WTC11 (cell line): ENCODE measurements around the gene NYAP1. TPM values are rescaled to one million over a fixed set of nuclear protein-coding genes. Genes with fewer than 3 reads are reported as not detected.

Experiments used
- ATAC-seq: fragments of 200-7000 bp; cut with Tn5 transposase; 2 replicates; pipeline ENCODE4 v1.10.0; 2021; ENCODE audit warnings: mild to moderate bottlenecking, moderate library complexity
- CTCF ChIA-PET: fragments of 300-600 bp; sonication (Branson Sonifier 250); formaldehyde crosslinking; loops from one replicate; lab custom pipeline; 2021; ENCODE audit warnings: antibody characterized with exemption; lab: Charles Lee
- POLR2A ChIA-PET: fragments of 350-600 bp; sonication (Branson Sonifier 250); formaldehyde crosslinking; loops from one replicate; lab custom pipeline; 2021; ENCODE audit warnings: antibody characterized with exemption; lab: Charles Lee
- DNase-seq: peaks from one replicate; pipeline ENCODE4 v3.0.0; 2021; ENCODE audit warnings: low spot score
- H3K27ac Mint-ChIP-seq: 2 replicates; pipeline ENCODE4 v1.8.0; 2021; ENCODE audit warnings: mixed read lengths
- H3K27me3 Mint-ChIP-seq: 2 replicates; pipeline ENCODE4 v1.8.0; 2021; ENCODE audit warnings: low read depth, mild to moderate bottlenecking, moderate library complexity, mixed read lengths
- H3K36me3 Mint-ChIP-seq: 2 replicates; pipeline ENCODE4 v1.8.0; 2021; ENCODE audit warnings: mixed read lengths
- H3K4me1 Mint-ChIP-seq: 2 replicates; pipeline ENCODE4 v1.8.0; 2022; ENCODE audit warnings: mixed read lengths
- H3K4me3 Mint-ChIP-seq: 2 replicates; pipeline ENCODE4 v1.8.0; 2021; ENCODE audit warnings: mild to moderate bottlenecking, moderate library complexity, mixed read lengths
- H3K9me3 Mint-ChIP-seq: 2 replicates; pipeline ENCODE4 v1.8.0; 2021; ENCODE audit warnings: mixed read lengths
- ATF1 ChIP-seq: sonication (generic); formaldehyde crosslinking; IDR thresholded peaks from 2 replicates; pipeline ENCODE4 v1.8.1; 2023; ENCODE audit warnings: mild to moderate bottlenecking, moderate library complexity, missing genetic modification reagents
- CREB1 ChIP-seq: sonication (generic); formaldehyde crosslinking; IDR thresholded peaks from 2 replicates; pipeline ENCODE4 v1.8.0; 2023; ENCODE audit warnings: mild to moderate bottlenecking, missing genetic modification reagents
- FOXK1 ChIP-seq: sonication (generic); formaldehyde crosslinking; IDR thresholded peaks from 2 replicates; pipeline ENCODE4 v1.8.0; 2022; ENCODE audit warnings: mild to moderate bottlenecking, moderate library complexity, missing genetic modification reagents
- GTF2I ChIP-seq: fragments of 250-450 bp; sonication (Bioruptor Pico); conservative IDR thresholded peaks from 2 replicates; pipeline ENCODE4 v1.4.0; 2021; ENCODE audit warnings: mild to moderate bottlenecking
- JUN ChIP-seq: sonication (generic); formaldehyde crosslinking; IDR thresholded peaks from 2 replicates; pipeline ENCODE4 v1.8.0; 2023; ENCODE audit warnings: mild to moderate bottlenecking, missing genetic modification reagents
- KAT7 ChIP-seq: sonication (generic); formaldehyde crosslinking; IDR thresholded peaks from 2 replicates; pipeline ENCODE4 v1.8.1; 2023; ENCODE audit warnings: missing genetic modification reagents, mild to moderate bottlenecking, borderline replicate concordance
- RORB ChIP-seq: fragments of 250-450 bp; sonication (Bioruptor Pico); IDR thresholded peaks from 2 replicates; pipeline ENCODE4 v1.9.0; 2021; ENCODE audit warnings: mild to moderate bottlenecking
- TCF7 ChIP-seq: sonication (generic); formaldehyde crosslinking; IDR thresholded peaks from 2 replicates; pipeline ENCODE4 v1.8.0; 2022; ENCODE audit warnings: mild to moderate bottlenecking, low read depth, missing genetic modification reagents, moderate library complexity
- ZNF121 ChIP-seq: sonication (generic); formaldehyde crosslinking; IDR thresholded peaks from 2 replicates; pipeline ENCODE4 v1.8.0; 2023; ENCODE audit warnings: missing genetic modification reagents
- ZNF219 ChIP-seq: sonication (generic); formaldehyde crosslinking; IDR thresholded peaks from 2 replicates; pipeline ENCODE4 v1.8.0; 2023; ENCODE audit warnings: missing genetic modification reagents, mild to moderate bottlenecking, borderline replicate concordance
- ZNF232 ChIP-seq: sonication (generic); formaldehyde crosslinking; IDR thresholded peaks from 2 replicates; pipeline ENCODE4 v1.8.0; 2022; ENCODE audit warnings: mild to moderate bottlenecking, missing genetic modification reagents
- total RNA-seq: library from RNA; stranded (reverse); gene quantifications from 3 replicates; pipeline ENCODE4 v1.2.3, GENCODE V29; 2021
- TF ChIP-seq, protein P1 (sequence below): sonication (generic); formaldehyde crosslinking; IDR thresholded peaks from 2 replicates; pipeline ENCODE4 v1.8.1; 2023; ENCODE audit warnings: mild to moderate bottlenecking, missing genetic modification reagents, moderate library complexity
- TF ChIP-seq, protein P2 (sequence below): sonication (generic); formaldehyde crosslinking; IDR thresholded peaks from 2 replicates; pipeline ENCODE4 v1.8.0; 2022; ENCODE audit warnings: mild to moderate bottlenecking, missing genetic modification reagents
- TF ChIP-seq, protein P3 (sequence below): sonication (generic); formaldehyde crosslinking; IDR thresholded peaks from 2 replicates; pipeline ENCODE4 v1.8.0; 2022; ENCODE audit warnings: mild to moderate bottlenecking, missing genetic modification reagents
- TF ChIP-seq, protein P4 (sequence below): sonication (generic); formaldehyde crosslinking; IDR thresholded peaks from 2 replicates; pipeline ENCODE4 v1.8.0; 2023; ENCODE audit warnings: missing genetic modification reagents
- TF ChIP-seq, protein P5 (sequence below): sonication (generic); formaldehyde crosslinking; IDR thresholded peaks from 2 replicates; pipeline ENCODE4 v1.8.0; 2022; ENCODE audit warnings: mild to moderate bottlenecking, missing genetic modification reagents
- TF ChIP-seq, protein P6 (sequence below): sonication (generic); formaldehyde crosslinking; IDR thresholded peaks from 2 replicates; pipeline ENCODE4 v1.8.0; 2023; ENCODE audit warnings: missing genetic modification reagents, mild to moderate bottlenecking, borderline replicate concordance
- TF ChIP-seq, protein P7 (sequence below): sonication (generic); formaldehyde crosslinking; conservative IDR thresholded peaks from 2 replicates; pipeline ENCODE4 v1.8.1; 2022; ENCODE audit warnings: mild to moderate bottlenecking, missing genetic modification reagents
- TF ChIP-seq, protein P8 (sequence below): sonication (generic); formaldehyde crosslinking; IDR thresholded peaks from 2 replicates; pipeline ENCODE4 v1.8.1; 2022; ENCODE audit warnings: missing genetic modification reagents, borderline replicate concordance

NYAP1 gene
- total RNA-seq, 1 experiment from 2014 or later, result 6.7 TPM

DNA sequence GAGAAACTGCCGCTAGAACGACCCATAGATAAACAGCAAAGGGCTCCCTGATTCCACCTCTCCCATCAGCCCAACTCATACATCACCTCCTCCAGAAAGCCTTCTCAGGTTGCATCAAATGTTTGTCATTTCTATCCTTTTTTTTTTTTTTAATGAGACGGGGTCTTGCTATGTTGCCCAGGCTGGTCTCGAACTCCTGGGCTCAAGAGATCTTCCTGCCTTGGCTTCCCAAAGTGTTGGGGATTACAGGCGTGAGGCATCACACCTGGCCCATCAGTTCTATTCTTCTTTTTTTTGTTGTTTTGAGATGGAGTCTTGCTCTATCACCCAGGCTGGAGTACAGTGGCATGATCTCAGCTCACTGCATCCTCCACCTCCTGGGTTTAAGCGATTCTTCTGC is 26.7 kb upstream of the NYAP1 start:
- no peak for TF ChIP-seq TCF7
- TF ChIP-seq JUN (CRISPR knock-in tag), result no peak
- TF ChIP-seq, protein P1, sequence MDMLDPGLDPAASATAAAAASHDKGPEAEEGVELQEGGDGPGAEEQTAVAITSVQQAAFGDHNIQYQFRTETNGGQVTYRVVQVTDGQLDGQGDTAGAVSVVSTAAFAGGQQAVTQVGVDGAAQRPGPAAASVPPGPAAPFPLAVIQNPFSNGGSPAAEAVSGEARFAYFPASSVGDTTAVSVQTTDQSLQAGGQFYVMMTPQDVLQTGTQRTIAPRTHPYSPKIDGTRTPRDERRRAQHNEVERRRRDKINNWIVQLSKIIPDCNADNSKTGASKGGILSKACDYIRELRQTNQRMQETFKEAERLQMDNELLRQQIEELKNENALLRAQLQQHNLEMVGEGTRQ (CRISPR knock-in tag), result no peak
- TF ChIP-seq ZNF121 (CRISPR knock-in tag), result peak; percentile 30; the same call in 1 of the 2 replicates
- TF ChIP-seq CREB1 (CRISPR knock-in tag), result no peak
- TF ChIP-seq, protein P2, sequence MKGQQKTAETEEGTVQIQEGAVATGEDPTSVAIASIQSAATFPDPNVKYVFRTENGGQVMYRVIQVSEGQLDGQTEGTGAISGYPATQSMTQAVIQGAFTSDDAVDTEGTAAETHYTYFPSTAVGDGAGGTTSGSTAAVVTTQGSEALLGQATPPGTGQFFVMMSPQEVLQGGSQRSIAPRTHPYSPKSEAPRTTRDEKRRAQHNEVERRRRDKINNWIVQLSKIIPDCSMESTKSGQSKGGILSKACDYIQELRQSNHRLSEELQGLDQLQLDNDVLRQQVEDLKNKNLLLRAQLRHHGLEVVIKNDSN (CRISPR knock-in tag), result no peak
- ChIA-PET CTCF (interaction anchor here (0.7 to 4.2 kb wide), 9 partner anchors 9 to 249 kb away, joined by 3 to 46 read pairs (median 6); partner anchors contain the start of genes POP7 and ZCWPW1), POLR2A (no interaction called here)
- no peak for ATAC-seq
- Mint-ChIP-seq H3K27ac (no peak overlapping the region), H3K27me3 (no peaks in the 10 kb centered on the region; the same call in 1 of the 2 replicates), H3K4me1 (peaks cover 10% of the 10 kb centered on the region), H3K9me3 (no peaks in the 10 kb centered on the region), H3K36me3 (no peaks in the 10 kb centered on the region), H3K4me3 (no peak overlapping the region)
- DNase-seq, result no peak

DNA sequence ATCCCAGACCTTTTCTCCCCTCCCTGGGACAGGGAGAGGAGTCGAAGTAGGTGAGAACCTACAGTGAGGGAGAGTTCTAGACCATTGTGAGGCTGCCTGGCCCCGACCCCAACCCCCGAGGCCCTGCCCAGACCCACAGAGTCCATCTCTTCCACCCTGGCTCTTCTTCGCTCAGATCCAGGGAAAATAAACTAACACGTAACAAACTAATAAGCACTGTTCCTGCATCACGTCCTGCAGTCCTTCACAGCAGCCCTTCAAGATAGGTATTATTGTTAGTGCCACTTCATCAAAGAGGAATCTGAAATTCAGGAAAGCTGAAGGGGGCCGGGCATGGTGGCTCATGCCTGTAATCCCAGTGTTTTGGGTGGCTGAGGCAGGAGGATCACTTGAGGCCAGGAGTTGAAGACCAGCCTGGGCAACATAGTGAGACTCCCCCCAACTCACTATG is 19.5 kb upstream of the NYAP1 start, which contains the start of gene SPACDR:
SPACDR (minus strand) TSS at position 51 of the 451 bp plus-strand sequence. CDS start 235 bp downstream, outside the sequence.
- Mint-ChIP-seq H3K27me3 (no peaks in the 10 kb centered on the region; the same call in none of the 2 replicates), H3K9me3 (no peaks in the 10 kb centered on the region), H3K36me3 (no peaks in the 10 kb centered on the region), H3K27ac (peak within 1 kb of the TSS; percentile 53; the same call in 1 of the 2 replicates), H3K4me3 (no peak within 1 kb of the TSS)
- ChIA-PET POLR2A (no interaction called here), CTCF (interaction anchor here (0.8 to 7.9 kb wide), 9 partner anchors 9 to 149 kb away, joined by 3 to 56 read pairs (median 8); partner anchors contain the start of genes AGFG2, MOSPD3 and TSC22D4)
- ATAC-seq, result no peak
- DNase-seq, result no peak
- TF ChIP-seq KAT7, result no peak
- TF ChIP-seq, protein P3, sequence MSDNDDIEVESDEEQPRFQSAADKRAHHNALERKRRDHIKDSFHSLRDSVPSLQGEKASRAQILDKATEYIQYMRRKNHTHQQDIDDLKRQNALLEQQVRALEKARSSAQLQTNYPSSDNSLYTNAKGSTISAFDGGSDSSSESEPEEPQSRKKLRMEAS (CRISPR knock-in tag), result no peak
- TF ChIP-seq FOXK1 (CRISPR knock-in tag), result no peak
- TF ChIP-seq, protein P4, sequence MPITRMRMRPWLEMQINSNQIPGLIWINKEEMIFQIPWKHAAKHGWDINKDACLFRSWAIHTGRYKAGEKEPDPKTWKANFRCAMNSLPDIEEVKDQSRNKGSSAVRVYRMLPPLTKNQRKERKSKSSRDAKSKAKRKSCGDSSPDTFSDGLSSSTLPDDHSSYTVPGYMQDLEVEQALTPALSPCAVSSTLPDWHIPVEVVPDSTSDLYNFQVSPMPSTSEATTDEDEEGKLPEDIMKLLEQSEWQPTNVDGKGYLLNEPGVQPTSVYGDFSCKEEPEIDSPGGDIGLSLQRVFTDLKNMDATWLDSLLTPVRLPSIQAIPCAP (CRISPR knock-in tag), result no peak
- TF ChIP-seq, protein P5, sequence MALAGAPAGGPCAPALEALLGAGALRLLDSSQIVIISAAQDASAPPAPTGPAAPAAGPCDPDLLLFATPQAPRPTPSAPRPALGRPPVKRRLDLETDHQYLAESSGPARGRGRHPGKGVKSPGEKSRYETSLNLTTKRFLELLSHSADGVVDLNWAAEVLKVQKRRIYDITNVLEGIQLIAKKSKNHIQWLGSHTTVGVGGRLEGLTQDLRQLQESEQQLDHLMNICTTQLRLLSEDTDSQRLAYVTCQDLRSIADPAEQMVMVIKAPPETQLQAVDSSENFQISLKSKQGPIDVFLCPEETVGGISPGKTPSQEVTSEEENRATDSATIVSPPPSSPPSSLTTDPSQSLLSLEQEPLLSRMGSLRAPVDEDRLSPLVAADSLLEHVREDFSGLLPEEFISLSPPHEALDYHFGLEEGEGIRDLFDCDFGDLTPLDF, result no peak
- TF ChIP-seq GTF2I (CRISPR knock-in tag), result no peak
- no peak for TF ChIP-seq ATF1
- TF ChIP-seq, protein P6, sequence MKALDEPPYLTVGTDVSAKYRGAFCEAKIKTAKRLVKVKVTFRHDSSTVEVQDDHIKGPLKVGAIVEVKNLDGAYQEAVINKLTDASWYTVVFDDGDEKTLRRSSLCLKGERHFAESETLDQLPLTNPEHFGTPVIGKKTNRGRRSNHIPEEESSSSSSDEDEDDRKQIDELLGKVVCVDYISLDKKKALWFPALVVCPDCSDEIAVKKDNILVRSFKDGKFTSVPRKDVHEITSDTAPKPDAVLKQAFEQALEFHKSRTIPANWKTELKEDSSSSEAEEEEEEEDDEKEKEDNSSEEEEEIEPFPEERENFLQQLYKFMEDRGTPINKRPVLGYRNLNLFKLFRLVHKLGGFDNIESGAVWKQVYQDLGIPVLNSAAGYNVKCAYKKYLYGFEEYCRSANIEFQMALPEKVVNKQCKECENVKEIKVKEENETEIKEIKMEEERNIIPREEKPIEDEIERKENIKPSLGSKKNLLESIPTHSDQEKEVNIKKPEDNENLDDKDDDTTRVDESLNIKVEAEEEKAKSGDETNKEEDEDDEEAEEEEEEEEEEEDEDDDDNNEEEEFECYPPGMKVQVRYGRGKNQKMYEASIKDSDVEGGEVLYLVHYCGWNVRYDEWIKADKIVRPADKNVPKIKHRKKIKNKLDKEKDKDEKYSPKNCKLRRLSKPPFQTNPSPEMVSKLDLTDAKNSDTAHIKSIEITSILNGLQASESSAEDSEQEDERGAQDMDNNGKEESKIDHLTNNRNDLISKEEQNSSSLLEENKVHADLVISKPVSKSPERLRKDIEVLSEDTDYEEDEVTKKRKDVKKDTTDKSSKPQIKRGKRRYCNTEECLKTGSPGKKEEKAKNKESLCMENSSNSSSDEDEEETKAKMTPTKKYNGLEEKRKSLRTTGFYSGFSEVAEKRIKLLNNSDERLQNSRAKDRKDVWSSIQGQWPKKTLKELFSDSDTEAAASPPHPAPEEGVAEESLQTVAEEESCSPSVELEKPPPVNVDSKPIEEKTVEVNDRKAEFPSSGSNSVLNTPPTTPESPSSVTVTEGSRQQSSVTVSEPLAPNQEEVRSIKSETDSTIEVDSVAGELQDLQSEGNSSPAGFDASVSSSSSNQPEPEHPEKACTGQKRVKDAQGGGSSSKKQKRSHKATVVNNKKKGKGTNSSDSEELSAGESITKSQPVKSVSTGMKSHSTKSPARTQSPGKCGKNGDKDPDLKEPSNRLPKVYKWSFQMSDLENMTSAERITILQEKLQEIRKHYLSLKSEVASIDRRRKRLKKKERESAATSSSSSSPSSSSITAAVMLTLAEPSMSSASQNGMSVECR (CRISPR knock-in tag), result no peak
- TF ChIP-seq ZNF232 (CRISPR knock-in tag), result no peak
- no peak for TF ChIP-seq CREB1 (CRISPR knock-in tag)
- TF ChIP-seq RORB (CRISPR knock-in tag), result no peak
- TF ChIP-seq, protein P7, sequence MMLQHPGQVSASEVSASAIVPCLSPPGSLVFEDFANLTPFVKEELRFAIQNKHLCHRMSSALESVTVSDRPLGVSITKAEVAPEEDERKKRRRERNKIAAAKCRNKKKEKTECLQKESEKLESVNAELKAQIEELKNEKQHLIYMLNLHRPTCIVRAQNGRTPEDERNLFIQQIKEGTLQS, result no peak
- TF ChIP-seq ZNF219 (CRISPR knock-in tag), result no peak
- TF ChIP-seq, protein P8, sequence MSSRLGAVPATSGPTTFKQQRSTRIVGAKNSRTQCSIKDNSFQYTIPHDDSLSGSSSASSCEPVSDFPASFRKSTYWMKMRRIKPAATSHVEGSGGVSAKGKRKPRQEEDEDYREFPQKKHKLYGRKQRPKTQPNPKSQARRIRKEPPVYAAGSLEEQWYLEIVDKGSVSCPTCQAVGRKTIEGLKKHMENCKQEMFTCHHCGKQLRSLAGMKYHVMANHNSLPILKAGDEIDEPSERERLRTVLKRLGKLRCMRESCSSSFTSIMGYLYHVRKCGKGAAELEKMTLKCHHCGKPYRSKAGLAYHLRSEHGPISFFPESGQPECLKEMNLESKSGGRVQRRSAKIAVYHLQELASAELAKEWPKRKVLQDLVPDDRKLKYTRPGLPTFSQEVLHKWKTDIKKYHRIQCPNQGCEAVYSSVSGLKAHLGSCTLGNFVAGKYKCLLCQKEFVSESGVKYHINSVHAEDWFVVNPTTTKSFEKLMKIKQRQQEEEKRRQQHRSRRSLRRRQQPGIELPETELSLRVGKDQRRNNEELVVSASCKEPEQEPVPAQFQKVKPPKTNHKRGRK (CRISPR knock-in tag), result no peak
- TF ChIP-seq, all 79 proteins: peak for 0
- H3K4me1 Mint-ChIP-seq, result no peaks in the 10 kb centered on the region
